IMR-90 (cell line): ENCODE measurements around the gene POLR2L. TPM values are rescaled to one million over a fixed set of nuclear protein-coding genes. Genes with fewer than 3 reads are reported as not detected.

Source experiments
- ATAC-seq: fragments of 200-7000 bp; cut with Tn5 transposase; 2 replicates; pipeline ENCODE4 v1.9.1; 2020; ENCODE audit warnings: low read depth, mild to moderate bottlenecking, moderate library complexity
- BruUV-seq: library from RNA; stranded (reverse); fragments of 400-500 nt; replicated peaks from 2 replicates; lab custom pipeline; 2021; lab: Mats Ljungman, UMichigan
- CTCF ChIA-PET: fragments of 300-600 bp; formaldehyde crosslinking; extraction: SDS; loops from one replicate; lab custom pipeline; 2021; ENCODE audit warnings: antibody characterized with exemption; lab: Yijun Ruan, JAX
- POLR2A ChIA-PET: fragments of 300-600 bp; sonication (Branson Sonifier 250); formaldehyde crosslinking; loops from one replicate; lab custom pipeline; 2022; ENCODE audit warnings: antibody characterized with exemption; ENCODE audit not compliant: unreplicated experiment; lab: Charles Lee
- DNase-seq: peaks from one replicate; pipeline ENCODE4 v3.0.0; 2013
- H2AFZ ChIP-seq: replicated peaks from 2 replicates; pipeline ENCODE3; 2013; ENCODE audit warnings: low read length, mild to moderate bottlenecking; ENCODE audit not compliant: poor library complexity
- H2AK5ac ChIP-seq: 2 replicates; pipeline ENCODE4 v1.6.1; 2013; ENCODE audit warnings: low read depth, low read length, inconsistent platforms
- H2AK9ac ChIP-seq: replicated peaks from 2 replicates; pipeline ENCODE3; 2013; ENCODE audit warnings: mild to moderate bottlenecking, low read depth, low read length, moderate library complexity; ENCODE audit not compliant: poor library complexity
- H2BK120ac ChIP-seq: 2 replicates; pipeline ENCODE4 v1.6.1; 2013; ENCODE audit warnings: low read depth, low read length, inconsistent platforms
- H2BK15ac ChIP-seq: 3 replicates; pipeline ENCODE4 v1.6.1; 2013; ENCODE audit warnings: low read depth, low read length, inconsistent platforms
- H2BK20ac ChIP-seq: 2 replicates; pipeline ENCODE4 v1.6.1; 2013; ENCODE audit warnings: low read depth, mild to moderate bottlenecking, inconsistent platforms, low read length, moderate library complexity
- H2BK5ac ChIP-seq: 2 replicates; pipeline ENCODE4 v1.6.1; 2013; ENCODE audit warnings: mild to moderate bottlenecking, low read depth, low read length, inconsistent platforms; ENCODE audit not compliant: poor library complexity, severe bottlenecking
- H3K14ac ChIP-seq: replicated peaks from 2 replicates; pipeline ENCODE4 v1.6.1; 2013; ENCODE audit warnings: low read depth, low read length, inconsistent platforms
- H3K18ac ChIP-seq: 2 replicates; pipeline ENCODE4 v1.6.1; 2013; ENCODE audit warnings: low read depth, low read length, control low read depth
- H3K23ac ChIP-seq: 2 replicates; pipeline ENCODE4 v1.6.1; 2013; ENCODE audit warnings: low read depth, low read length, inconsistent platforms
- H3K27ac ChIP-seq: 2 replicates; pipeline ENCODE4 v1.5.1; 2013; ENCODE audit warnings: mild to moderate bottlenecking, control low read depth, low read length; ENCODE audit not compliant: insufficient read depth
- H3K27me3 ChIP-seq: 2 replicates; pipeline ENCODE4 v1.6.1; 2013; ENCODE audit warnings: low read length; ENCODE audit not compliant: control insufficient read depth, insufficient read depth
- H3K36me3 ChIP-seq: 2 replicates; pipeline ENCODE4 v1.6.1; 2013; ENCODE audit warnings: low read length, mixed read lengths; ENCODE audit not compliant: control insufficient read depth, insufficient read depth
- H3K4ac ChIP-seq: 2 replicates; pipeline ENCODE4 v1.6.1; 2013; ENCODE audit warnings: low read depth, low read length, inconsistent platforms
- H3K4me1 ChIP-seq: 2 replicates; pipeline ENCODE4 v1.6.1; 2013; ENCODE audit warnings: low read length, mixed read lengths; ENCODE audit not compliant: control insufficient read depth, insufficient read depth
- H3K4me2 ChIP-seq: 2 replicates; pipeline ENCODE4 v1.6.1; 2013; ENCODE audit warnings: low read depth, mild to moderate bottlenecking, control low read depth, low read length, moderate library complexity
- H3K4me3 ChIP-seq: 2 replicates; pipeline ENCODE4 v1.5.1; 2013; ENCODE audit warnings: low read depth, mild to moderate bottlenecking, control low read depth, low read length, moderate library complexity; ENCODE audit not compliant: insufficient read depth
- H3K56ac ChIP-seq: 2 replicates; pipeline ENCODE4 v1.6.1; 2013; ENCODE audit warnings: low read length, inconsistent platforms; ENCODE audit not compliant: insufficient read depth; ENCODE audit errors: extremely low read depth
- H3K79me1 ChIP-seq, 2 experiments: 2 replicates each; pipeline ENCODE4 v1.6.1; 2013; ENCODE audit warnings: low read length in 2 of 2, inconsistent platforms in 1 of 2, low read depth in 1 of 2
- H3K9ac ChIP-seq: 2 replicates; pipeline ENCODE4 v1.6.1; 2013; ENCODE audit warnings: low read depth, low read length, control low read depth
- H3K9me1 ChIP-seq: 2 replicates; pipeline ENCODE4 v1.6.1; 2013; ENCODE audit warnings: low read length, inconsistent platforms; ENCODE audit not compliant: insufficient read depth
- H3K9me3 ChIP-seq: 2 replicates; pipeline ENCODE4 v1.6.1; 2013; ENCODE audit warnings: low read length; ENCODE audit not compliant: control insufficient read depth, insufficient read depth
- H4K20me1 ChIP-seq: 2 replicates; pipeline ENCODE4 v1.6.1; 2013; ENCODE audit warnings: low read length, inconsistent platforms; ENCODE audit not compliant: insufficient read depth
- H4K5ac ChIP-seq: 2 replicates; pipeline ENCODE4 v1.6.1; 2013; ENCODE audit warnings: mild to moderate bottlenecking, low read depth, low read length, control low read depth
- H4K8ac ChIP-seq, 2 experiments: 2 replicates each; pipeline ENCODE4 v1.6.1; 2013; ENCODE audit warnings: low read depth in 2 of 2, low read length in 2 of 2, control low read depth in 1 of 2, inconsistent platforms in 1 of 2
- H4K91ac ChIP-seq: 2 replicates; pipeline ENCODE4 v1.6.1; 2013; ENCODE audit warnings: low read depth, low read length, inconsistent platforms; ENCODE audit not compliant: insufficient read depth
- CEBPB ChIP-seq: IDR thresholded peaks from 2 replicates; pipeline ENCODE4 v1.6.1; 2012; ENCODE audit warnings: low read depth, low read length, improper control_type of control experiment
- POLR2A ChIP-seq: IDR thresholded peaks from 2 replicates; pipeline ENCODE4 v1.6.1; 2012; ENCODE audit warnings: mild to moderate bottlenecking, low read depth, low read length
- RAD21 ChIP-seq: IDR thresholded peaks from 2 replicates; pipeline ENCODE4 v1.6.1; 2012; ENCODE audit warnings: low read length, improper control_type of control experiment
- WGBS, 2 experiments: methylation state at CpG; one replicate each; pipeline versions ENCODE4 v1.1.5 to v1.1.7; 2013; ENCODE audit warnings: missing lambda C conversion rate in 2 of 2; ENCODE audit not compliant: insufficient read length in 1 of 2; ENCODE audit errors: extremely low coverage in 2 of 2; 5-methylcytosine and 5-hydroxymethylcytosine counted together
- dilution Hi-C: fragments of 300-500 bp; cut with HindIII; formaldehyde crosslinking; loops from one replicate; pipeline ENCODE4 v1.14.3; 2018; ENCODE audit warnings: low sequenced_read_pairs; ENCODE audit not compliant: unreplicated experiment
- in situ Hi-C: fragments of 300-500 bp; cut with MboI; formaldehyde crosslinking; loops from 3 replicates; pipeline ENCODE4 v1.14.3; 2019; ENCODE audit warnings: low sequenced_read_pairs, inconsistent platforms, mixed read lengths
- intact Hi-C: fragments of 100-400 bp; cut with micrococcal nuclease; formaldehyde crosslinking; loops from 2 replicates; pipeline ENCODE4 v1.10.0; 2022
- polyA plus RNA-seq, 3 experiments: library from polyadenylated mRNA; depleted of rRNA; stranded (reverse); fragments of >200 nt; gene quantifications; 2 replicates each; pipeline ENCODE4 v1.2.3, GENCODE V29; 2012; ENCODE audit warnings: low replicate concordance in 1 of 3
- total RNA-seq: library from RNA; depleted of rRNA; stranded (reverse); fragments of >200 nt; gene quantifications from 2 replicates; pipeline ENCODE4 v1.2.3, GENCODE V29; 2012

POLR2L gene
- total and polyA plus RNA-seq, 2 of the 4 experiments (the other 2 are of a cell fraction) = 44.4 to 416 TPM

DNA sequence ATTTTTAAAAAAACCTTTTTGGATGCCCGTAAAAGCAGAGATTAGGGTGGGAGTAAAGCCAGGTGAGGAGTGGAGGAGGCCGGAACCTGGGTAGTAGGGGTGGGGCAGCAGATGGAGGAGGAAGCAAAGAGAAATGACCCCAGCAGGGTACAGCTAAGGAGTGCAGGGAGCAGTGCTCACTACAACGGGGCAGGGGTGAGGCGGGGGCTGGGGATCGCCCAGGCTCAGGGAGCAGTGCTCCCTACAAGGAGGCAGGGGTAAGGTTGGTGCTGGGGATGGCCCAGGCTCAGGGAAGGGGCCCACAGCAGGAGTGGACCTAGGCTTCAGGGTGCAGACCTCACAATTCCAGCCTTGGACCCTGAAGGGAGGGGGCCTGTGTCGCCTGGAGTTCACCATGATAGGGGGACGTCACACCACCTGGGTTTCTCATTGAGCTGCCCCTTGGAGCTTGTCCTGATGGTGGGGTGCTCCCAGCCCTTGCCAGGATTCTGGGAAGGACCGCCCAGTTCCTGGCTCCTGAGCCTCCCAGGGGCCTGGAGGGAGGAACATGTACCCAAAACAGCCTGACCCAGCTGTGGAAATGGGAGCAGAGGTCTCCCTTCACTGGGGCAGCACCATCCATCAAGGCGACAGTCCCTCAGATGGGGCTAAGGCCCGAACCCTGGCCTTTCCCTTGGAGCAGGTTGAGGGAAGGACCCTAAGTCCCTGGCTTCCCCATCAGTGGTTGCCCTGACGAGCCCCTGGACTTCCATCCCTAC, 26.5 kb downstream of the POLR2L start (continued):
- no peak for TF ChIP-seq RAD21

DNA sequence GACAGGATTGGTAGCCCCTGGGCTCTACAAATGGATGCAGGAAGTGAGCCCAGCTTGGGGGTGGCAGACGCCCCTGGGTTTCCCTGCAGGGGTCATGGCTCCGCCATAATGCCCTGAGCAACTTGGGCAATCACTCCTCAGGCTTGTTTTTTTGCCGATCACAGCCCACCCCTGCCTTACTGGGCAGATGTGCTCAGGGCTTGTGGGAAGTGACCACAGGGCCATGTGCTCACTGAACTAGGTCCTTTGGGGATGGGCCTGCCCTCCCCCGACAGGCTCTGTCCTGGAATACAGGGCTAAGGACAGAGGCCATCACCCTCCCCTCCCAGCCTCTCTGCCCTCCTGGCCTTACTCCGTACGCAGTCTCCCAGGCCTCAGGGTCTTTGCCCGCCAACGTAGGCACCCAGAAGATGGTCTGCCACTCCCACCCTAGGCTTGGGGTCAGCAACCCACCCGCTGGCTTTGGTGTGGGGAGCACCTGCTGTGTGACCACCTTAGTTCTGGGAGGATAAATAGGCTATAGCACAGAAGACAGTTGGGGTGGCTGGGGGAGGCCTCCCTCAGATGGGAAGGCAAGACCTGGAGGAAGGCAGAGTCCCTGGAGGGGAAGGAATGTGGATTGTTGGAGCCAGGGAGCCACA, 28.8 kb downstream of the POLR2L start:
- Histone ChIP-seq H2AK9ac (no peak overlapping the region), H2BK5ac (no peak overlapping the region), H3K4ac (no peak overlapping the region), H2AFZ (peak overlapping the region; percentile 49), H2AK5ac (no peak overlapping the region), H3K4me2 (no peak overlapping the region), H3K18ac (no peak overlapping the region), H4K20me1 (peaks cover 38% of the 10 kb centered on the region), H4K5ac (no peak overlapping the region), H3K36me3 (peaks cover 30% of the 10 kb centered on the region), H3K27me3 (no peaks in the 10 kb centered on the region), H3K4me3 (no peak overlapping the region), H2BK15ac (no peak overlapping the region), H4K8ac (no peak overlapping the region), H3K9me3 (no peaks in the 10 kb centered on the region), H3K9me1 (no peaks in the 10 kb centered on the region), H3K4me1 (peaks cover 7% of the 10 kb centered on the region), H4K91ac (no peak overlapping the region), H2BK20ac (no peak overlapping the region), H3K27ac (no peak overlapping the region), H2BK120ac (no peak overlapping the region), H3K56ac (no peak overlapping the region), H3K23ac (no peak overlapping the region), H3K79me1 (peaks cover 25 to 44% of the 10 kb centered on the region in 2 experiments), H3K14ac (no peak overlapping the region), H3K9ac (no peak overlapping the region)
- ATAC-seq = no peak
- POLR2A ChIA-PET = no interaction called here
- no peak for DNase-seq
- no peak for TF ChIP-seq CEBPB
- peak; percentile 59 for TF ChIP-seq POLR2A
- dilution Hi-C loops (no loop called here), intact Hi-C loops (no loop called here), in situ Hi-C loops (no loop called here)
- 70% methylated on average over 2 of the region's 9 CpGs; no CpG with 5 or more reads in 1 of the 2 experiments for WGBS, 2 experiments
- no TSS peak for BruUV-seq
- CTCF ChIA-PET = no interaction called here
